Measurements from ENCODE around the gene ABHD16A.
"Not testable (repeated sequence)": the region's sequence is repeated elsewhere in the genome, so short reads cannot be mapped to it uniquely, and the experiment has no call there.

Gene ABHD16A

GRCh38 chr6:31713991-31714684, 11.0 kb upstream of the ABHD16A start:
- no peak for DNase-seq (ENCODE audit: low spot score)

GRCh38 chr6:31713465-31713864, 10.3 kb upstream of the ABHD16A start:
- no peak for DNase-seq (ENCODE audit: low spot score)

GRCh38 chr6:31712296-31712695, 9.2 kb upstream of the ABHD16A start:
- no peak for DNase-seq (ENCODE audit: low spot score)

- no peak for DNase-seq (ENCODE audit: low spot score)
These were observed 8.1 kb upstream of the ABHD16A start for GRCh38 chr6:31711233-31711632.

GRCh38 chr6:31710523-31711219, 7.5 kb upstream of the ABHD16A start:
- no peak for DNase-seq (ENCODE audit: low spot score)

- not testable (repeated sequence) for DNase-seq (ENCODE audit: low spot score)
These were observed 6.0 kb upstream of the ABHD16A start for GRCh38 chr6:31709157-31709556.

GRCh38 chr6:31708224-31708623, 5.1 kb upstream of the ABHD16A start:
- DNase-seq (ENCODE audit: low spot score) = no peak

- no peak for DNase-seq (ENCODE audit: low spot score)
These were observed 4.6 kb upstream of the ABHD16A start for GRCh38 chr6:31707701-31708100.

GRCh38 chr6:31706599-31706998, 3.5 kb upstream of the ABHD16A start, which contains the start of gene LY6G6F:
Gene LY6G6F, plus strand, starts transcription at chr6:31706866. Its CDS starts 41 bp downstream, at chr6:31706907.
- no peak for DNase-seq (ENCODE audit: low spot score)

- no peak for DNase-seq (ENCODE audit: low spot score)
These were observed 2.8 kb upstream of the ABHD16A start for GRCh38 chr6:31705931-31706330.

- DNase-seq (ENCODE audit: low spot score) = no peak
These were observed 712 bp downstream of the ABHD16A start for GRCh38 chr6:31702405-31702818.

GRCh38 chr6:31701666-31702404, 1.3 kb downstream of the ABHD16A start:
- no peak for DNase-seq (ENCODE audit: low spot score)

- DNase-seq (ENCODE audit: low spot score) = no peak
These were observed 2.3 kb downstream of the ABHD16A start for GRCh38 chr6:31700740-31701401.

GRCh38 chr6:31697555-31697954, 5.6 kb downstream of the ABHD16A start:
- DNase-seq (ENCODE audit: low spot score) = no peak

- no peak for DNase-seq (ENCODE audit: low spot score)
These were observed 9.6 kb downstream of the ABHD16A start for GRCh38 chr6:31693535-31693934.

GRCh38 chr6:31692886-31693285, 10.2 kb downstream of the ABHD16A start:
- DNase-seq (ENCODE audit: low spot score) = no peak

GRCh38 chr6:31692353-31692752, 10.8 kb downstream of the ABHD16A start:
- no peak for DNase-seq (ENCODE audit: low spot score)

- DNase-seq (ENCODE audit: low spot score) = no peak
These were observed 11.5 kb downstream of the ABHD16A start for GRCh38 chr6:31691564-31692108.

- DNase-seq (ENCODE audit: low spot score) = no peak
These were observed 12.1 kb downstream of the ABHD16A start for GRCh38 chr6:31691078-31691463.

- no peak for DNase-seq (ENCODE audit: low spot score)
These were observed 12.7 kb downstream of the ABHD16A start for GRCh38 chr6:31690231-31691077.

Measured in cerebellar cortex (tissue), 1 donor.